Stimulated activated CD4-positive, alpha-beta T cell treated with anti-CD3 and anti-CD28 coated beads, Interleukin-15, amount 100 ng/mL, for 1 hour (primary cell): ENCODE measurements around the gene GPR39.

Experiments used
- DNase-seq, 2 donors: peaks; one replicate each; pipeline ENCODE4 v3.0.0-alpha.2; 2020; ENCODE audit warnings: low read depth in 1 of 2, low spot score in 1 of 2

The GPR39 gene

DNA sequence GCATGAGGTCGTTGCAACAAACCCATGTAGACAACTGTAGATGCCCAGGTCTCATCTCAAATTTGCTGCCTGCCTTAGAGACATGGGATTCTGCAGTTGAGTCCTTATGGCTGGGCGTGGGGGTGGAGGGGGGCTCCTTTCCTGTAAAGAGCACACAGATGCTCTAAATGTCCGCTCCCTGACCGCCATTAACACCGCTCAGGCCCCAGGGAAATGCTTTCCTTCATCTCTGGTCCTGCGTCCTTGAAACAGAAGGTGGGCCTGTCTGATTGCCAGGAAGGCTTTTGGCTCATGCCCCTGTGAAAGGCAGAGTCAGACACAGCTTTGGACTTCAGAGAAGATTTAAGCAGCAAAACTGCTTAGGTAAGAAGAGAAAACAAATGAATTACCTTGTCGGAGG is 25.7 kb downstream of the GPR39 start:
- no peak for DNase-seq

DNA sequence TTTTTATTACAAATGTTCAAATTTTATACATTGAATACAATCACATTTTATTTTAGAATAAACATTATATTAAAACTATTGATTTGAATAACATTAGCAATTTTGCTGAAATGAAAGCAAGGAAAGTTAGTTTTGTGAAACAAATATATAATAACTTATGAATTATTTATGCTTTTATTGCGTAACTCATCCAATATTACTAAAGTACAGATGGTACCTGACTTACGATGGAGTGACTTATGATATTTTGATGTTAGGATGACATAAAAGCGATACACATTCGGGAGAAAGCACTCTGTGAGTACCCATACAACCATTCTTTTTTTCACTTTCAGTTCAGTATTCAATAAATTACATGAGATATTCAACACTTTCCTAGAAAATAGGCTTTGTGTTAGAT is 26.5 kb downstream of the GPR39 start:
- no peak for DNase-seq

DNA sequence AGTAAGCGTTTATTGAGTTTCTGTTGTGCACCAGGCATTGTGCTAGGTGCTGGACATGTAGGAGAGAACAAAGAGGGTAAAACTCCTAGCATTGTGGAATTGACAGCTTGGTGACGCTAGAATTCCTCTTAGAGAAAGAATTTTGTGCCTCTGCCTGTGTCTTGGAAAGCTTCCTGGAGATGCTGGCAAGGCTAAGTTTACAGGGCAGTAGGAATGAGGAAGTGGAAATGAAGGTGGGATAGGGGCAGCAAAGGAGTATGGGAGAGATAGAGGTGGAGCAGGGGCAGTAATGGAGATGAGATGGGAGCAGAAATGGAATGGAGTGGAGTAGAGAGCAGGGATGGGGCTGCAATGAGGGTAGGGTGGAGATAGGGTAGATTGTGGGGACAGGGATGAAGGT is 29.8 kb downstream of the GPR39 start:
- no peak for DNase-seq

DNA sequence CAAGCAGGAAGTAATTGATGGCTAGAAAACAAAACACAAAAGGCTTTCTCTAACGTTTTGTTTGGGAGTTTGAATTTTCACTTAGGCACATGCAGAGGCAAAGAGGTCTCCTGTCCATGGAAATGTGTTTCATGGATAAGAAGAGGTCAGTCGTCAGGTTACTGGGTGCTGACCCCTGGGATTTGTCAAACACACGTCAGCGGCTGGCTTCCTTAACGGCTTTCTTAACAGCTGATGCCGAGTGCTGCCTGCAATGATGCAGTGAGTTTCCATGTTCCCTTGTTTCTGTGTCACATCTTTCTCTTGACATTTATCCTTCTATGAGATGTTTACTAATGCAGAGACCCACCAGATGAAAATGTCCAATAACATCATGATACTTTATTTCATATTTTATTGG is 31.7 kb downstream of the GPR39 start:
- no peak for DNase-seq

DNA sequence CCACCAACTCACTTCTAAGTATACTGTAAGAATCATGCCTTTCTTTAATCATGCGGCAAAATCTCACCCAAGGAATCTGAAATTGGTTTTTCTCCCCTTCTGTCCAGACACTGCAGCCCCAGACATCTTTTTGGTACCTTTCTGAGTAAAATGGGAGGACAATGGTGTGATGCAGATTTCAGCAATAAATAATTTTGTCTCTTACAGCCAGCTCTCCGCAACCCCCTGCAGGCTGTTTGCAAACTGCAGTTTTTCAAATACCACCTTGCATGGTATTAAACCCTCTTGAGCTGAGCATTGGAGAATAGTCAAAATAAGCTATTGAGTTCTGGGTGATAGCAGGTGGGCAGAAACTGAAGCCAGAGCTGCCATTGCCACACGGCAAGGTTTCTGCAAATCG is 32.2 kb downstream of the GPR39 start:
- DNase-seq, result no peak

DNA sequence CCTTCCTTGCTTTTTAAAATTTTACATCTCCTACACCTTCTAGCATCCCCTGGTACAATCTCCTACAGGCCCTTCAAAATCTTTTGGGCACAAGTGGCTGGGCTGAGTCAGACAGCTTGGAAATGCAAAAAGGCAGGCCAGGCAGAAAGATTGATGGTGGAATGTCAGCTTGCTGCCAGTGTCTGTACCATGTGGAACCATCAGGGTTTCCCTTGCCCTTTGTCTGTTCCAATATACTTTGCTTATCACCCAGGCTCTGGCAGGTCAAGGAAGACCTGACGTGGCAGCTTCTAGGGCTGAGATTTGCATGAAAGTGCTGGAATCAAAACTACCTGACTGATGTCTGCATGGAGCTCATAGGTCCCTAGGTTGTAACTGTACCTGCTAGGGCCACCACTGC is 33.3 kb downstream of the GPR39 start:
- DNase-seq, result no peak

DNA sequence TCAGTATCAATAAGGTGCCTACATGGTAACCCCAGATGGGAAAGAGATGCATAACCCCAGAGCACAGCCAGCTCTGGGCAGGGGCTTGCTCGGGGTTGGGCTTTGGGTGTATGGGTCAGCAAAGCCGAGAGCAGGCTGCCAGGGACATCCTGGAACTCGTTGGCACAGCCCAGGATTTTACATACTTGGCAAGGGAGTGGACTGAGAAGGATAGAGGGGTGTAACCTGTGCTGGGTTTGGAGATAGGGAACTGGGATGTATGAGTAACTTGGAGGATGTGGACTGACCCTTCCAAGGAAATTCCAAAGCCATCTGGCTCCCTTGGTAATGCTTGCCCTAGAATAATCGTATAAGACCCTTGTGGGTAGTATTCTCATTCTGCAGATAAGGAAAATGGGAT is 44.2 kb downstream of the GPR39 start:
- no peak for DNase-seq

DNA sequence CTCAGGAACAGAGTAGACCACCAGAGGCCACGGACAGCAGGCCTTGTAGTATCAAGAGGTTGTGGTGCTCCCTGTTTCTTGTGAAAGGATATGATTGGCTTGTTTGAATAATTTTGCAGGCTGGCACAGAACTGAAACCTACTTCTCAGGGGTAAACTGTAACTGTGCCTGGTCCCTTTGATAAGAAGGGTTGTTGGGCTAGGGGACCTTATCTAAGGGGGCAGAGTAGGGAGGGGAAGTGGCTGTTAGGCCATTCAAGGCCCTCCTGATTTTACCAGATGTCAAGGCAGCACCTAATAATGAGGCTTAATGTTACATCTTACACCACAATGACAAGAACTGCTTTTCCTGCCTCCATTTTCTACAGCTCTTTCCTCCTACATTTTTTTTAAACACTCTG is 45.6 kb downstream of the GPR39 start:
- DNase-seq, result no peak

DNA sequence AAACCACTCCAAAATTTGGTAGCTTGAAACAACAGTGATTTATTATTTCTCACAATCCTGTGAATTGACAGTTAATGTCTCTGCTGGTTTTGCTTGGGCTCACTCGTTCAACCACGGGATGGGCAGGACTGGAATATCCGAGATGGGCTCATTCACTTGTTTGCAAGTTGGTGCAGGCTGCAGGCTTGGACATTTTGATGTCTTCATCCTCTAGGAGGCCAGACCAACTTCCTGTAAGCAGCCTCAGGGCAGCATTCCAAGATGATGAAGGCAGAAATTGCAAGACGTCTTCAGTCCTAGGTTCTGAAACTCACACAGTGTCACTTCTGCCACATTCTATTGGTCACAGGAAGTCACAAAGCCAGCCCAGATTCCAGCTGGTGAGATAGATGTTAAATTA is 47.1 kb downstream of the GPR39 start:
- DNase-seq, result no peak

DNA sequence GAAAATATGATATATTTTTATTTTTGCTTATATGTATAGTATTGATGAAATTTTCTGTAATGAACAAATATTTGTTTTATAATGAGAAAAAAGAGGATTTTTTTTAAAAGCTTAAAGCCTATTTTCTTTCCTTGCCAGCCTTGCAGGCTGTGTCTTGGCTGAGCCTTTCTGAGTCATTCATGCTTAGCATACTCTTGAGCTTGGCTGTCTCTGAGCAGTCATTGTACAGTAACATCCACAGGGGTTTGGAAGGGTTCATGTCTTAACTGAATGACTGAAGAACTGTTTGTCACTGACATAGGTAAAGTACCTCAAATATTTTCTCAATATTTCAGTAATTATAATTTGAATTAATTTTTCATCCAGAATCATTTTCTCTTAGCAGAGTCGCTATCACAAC is 49.3 kb downstream of the GPR39 start:
- DNase-seq, result no peak

DNA sequence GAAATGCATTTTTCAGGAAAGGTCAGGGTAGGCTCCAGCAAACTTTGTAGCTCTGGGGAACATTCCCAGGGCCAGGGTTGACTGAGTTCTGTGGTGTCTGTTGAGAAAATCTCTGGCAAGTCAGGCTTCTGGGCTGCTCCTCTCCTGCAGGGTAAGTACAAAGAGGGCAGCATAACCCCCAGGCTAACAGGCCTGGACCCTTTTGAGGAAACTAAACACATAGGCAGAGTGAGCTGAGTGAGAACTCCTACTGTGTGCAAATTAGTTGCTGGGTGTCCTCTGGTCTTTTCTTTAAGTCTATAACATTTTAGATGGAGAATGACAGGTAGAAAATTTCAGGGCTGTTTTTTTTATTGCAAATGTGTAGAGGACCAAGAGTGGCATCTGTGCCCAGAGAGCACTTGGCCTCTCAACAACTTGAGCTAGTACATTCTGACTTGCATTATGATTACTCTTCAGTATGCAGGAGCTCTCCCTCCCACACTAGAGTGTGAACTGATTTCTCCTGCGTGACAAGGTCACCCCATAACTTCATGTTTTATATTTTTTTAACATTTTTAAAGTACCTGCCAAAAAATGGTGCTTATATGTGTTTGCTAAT is 49.9 kb downstream of the GPR39 start:
- DNase-seq, result no peak

DNA sequence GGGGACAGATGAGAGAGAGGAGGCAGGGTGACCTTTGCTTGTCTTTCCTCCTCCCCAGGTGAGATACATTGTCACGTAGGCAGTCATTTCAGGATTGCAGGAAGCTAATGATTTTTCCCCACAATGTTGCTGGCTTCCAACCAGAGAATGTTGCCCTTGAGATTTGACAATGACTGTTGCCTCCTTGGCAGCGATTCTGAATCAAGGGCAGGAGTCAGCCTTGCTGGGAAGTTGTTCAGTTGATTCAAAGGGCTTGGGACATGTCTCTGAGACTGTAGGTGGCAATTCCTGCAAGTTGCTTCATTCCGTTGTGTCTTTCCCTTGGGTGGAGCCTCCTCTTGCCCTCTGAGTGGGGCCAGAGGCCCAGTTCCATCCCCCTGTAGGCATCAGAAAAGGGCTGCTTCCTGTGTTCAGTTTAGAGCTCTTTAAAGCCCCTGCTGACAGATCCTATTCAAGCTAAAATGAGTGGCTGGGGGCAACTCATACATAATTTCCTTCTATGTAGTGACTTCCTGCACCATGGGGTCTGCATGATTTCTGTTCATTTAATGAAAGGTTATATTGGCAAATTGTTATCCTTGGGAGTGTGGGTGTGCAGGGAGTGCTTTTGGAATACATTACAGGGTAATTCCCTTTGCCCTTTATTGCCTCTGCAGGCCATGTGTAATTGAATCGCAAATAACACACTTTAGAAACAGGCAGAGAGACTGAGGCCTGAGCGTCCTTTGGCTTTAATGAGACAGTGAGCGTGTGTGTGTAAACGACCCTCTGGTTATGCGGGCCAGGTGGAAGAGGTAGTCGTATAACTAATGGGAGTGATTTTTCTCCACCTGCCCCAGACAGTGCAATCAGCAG is 52.4 kb downstream of the GPR39 start:
- no peak for DNase-seq

DNA sequence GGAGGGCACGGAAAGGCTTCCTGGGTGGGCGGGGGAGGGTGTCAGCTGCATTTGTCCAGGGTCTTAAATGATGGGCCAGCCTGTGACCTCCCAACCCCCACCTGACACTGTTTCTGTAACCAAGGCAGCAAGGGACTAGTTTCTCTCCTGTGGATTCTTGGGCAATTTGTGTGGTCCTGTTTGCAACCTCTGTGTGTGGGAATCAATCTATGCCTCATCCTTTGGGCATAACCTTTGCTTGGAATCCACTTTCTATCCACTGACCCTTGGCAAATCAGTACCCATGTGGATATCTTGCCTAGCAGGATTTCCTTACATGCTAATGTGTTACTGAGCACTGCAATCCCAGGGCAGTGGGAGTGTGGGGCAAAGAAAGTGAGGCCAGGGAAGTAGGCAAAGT is 54.1 kb downstream of the GPR39 start:
- no peak for DNase-seq

DNA sequence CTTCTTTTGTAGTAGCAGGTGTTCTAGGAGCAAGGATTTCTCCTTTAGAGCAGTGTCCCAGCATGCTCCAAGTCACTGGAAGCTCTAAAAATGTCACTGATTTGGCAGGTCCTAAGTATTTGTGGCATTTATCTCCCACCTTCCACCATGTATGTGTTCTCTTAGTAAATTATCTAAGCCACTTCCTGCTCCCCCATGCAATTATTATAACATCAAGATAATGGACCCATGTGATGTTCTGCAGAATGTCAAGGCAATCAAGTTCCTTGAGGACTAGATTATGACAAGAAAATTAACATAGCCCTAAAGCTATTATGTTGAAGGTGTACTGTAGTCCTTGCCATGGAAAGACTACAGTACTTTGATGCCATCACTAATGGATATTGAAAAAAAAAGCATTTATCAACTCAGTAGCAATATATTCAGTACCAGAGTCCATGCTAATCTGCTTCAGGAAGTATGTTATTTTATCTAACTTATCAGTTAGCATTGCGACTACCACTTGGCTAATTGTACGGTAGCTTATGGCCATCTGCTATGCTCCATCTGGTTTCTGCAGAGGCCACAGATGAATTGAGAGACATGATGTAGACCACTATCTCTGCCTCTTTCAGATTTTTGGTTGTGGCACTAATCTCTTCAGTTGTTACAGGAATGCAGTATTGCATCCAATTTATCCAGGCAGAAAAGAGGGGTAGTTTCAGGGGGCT is 56.7 kb downstream of the GPR39 start:
- no peak for DNase-seq

DNA sequence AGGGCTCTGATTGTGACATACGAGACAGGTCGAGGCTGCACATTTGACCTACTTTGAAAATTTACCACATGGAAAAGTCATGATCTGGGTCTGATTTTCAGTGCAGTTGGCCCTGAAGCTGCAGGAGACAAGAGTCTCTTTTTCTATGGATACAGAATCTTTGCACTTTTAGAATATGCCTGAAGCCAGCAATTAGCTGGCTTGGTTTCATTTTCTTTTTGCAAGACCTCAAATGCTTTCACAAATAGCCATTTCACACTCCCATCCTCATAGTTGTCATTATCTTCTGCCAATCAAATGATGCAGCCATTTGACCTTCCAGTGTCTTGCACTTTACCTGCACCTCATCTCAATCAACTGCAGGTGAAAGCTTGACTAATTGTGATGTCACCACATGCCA is 59.0 kb downstream of the GPR39 start:
- DNase-seq, result no peak

DNA sequence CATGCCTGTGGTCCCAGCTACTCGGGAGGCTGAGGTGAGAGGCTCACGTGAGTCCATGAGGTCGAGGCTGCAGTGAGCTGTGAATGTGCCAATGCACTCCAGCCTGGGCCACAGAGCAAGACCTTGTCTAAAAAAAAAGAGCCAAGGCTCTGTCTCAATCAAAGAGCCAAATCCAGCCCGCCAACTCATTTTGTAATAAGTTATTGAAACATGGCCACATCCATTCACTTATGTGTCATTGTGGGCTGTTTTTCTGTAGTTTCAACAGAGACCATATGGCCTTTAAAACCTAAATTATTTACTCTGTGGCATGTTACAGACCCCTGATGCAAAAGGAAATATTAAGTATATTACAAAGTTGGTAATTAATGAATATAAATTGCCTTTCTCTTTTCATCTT is 60.8 kb downstream of the GPR39 start:
- no peak for DNase-seq

DNA sequence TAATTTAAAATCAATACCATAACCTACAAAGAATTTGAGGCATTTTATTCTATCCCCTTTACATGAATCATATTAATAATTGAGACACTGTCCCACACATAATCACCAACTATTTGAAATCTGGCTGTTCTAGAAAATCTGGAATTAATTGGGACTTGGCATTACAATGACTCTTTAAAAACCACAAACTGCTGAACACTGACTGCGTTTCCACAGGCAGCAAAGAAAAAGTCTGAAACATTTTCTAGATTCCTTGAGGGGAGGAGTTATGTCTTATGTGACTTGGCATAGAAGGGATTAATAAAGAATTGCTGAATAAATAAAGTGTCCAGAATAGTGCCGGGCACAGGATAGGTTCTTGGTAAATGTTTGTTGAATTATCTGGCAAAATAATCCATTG is 61.4 kb downstream of the GPR39 start:
- no peak for DNase-seq

DNA sequence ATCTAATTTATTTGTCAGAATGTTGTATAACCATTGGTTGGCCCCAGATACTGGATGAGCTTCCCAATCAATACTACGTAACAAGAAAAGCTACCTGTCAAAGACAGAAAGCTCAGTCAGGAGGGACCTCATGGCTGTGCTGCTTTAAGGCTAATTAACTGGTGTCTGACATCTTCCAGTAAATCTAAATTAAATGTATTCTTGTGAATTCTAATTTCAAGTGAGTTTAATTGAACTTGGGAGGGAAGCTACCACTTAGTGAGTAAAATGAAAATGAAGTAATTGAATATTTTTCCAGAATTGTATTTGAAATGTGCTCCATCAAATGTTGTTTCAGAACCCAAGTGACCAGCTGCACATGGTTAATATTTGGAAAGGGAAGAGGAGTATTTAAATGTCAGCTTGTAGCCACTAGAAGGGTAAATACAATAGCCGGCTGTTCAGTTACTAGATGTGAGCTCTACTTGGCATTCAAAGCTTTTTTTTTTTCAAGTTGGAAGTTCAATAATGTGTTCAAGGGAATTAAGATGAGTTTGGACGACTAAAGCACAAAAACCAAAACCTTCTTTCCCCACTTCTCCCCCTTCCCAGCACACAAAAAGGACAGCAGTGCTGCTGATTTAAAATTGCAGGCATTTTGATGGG is 62.0 kb downstream of the GPR39 start:
- no peak for DNase-seq

DNA sequence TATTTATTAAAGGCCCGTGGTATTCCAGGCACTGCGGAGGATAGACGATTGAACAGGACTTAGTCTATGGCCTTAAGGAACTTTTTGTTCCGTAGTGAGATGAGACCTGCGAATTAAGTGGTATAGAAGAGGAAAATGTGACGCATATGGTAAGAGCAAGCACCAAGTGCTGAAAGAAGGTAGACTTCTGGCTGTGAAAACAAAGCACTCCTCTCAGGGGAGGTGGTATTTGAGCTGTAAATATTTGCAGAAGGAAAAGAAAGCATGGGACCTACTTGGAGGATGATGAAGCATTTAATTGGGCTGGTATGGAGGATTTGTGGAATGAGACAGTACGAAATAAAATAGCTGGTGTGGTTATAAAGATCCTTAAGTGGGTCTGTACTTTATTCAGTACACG is 62.5 kb downstream of the GPR39 start:
- no peak for DNase-seq

DNA sequence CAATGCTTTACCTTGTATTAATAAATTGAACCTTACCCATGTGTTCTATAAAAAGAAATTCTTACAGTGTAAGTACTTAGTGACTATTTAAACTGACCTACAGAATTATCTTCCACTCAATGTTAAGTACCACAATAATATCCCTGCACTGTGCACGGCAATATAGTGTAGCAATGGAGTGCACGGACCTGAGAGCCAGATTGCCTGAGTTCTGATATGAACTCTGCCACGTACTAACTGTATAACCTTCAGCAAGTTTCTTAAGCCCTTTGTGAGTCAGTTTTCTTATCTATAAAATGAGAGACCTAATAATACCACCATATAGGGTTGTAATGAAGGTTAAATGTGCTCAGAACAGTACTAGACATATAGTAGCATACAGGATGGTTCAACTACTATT is 66.2 kb downstream of the GPR39 start:
- DNase-seq, result no peak

DNA sequence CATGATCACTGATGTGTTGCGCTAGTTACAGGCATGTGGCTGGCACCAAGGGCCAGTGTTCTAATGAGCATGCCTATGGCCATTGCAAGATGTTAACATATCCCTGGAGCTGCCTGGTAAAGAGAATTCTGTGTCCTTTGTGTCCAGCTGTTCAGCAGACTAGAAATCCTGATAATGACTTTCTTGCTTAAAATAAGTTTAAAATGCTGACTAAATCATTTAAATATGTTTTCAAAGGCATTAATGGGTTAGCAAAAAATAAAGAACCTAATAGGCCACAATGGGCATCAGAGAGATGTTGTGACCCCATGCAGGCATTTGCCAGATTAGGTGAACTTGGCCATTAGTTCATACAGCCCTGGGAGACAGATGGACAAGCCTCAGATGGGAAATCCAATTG is 67.5 kb downstream of the GPR39 start:
- DNase-seq, result no peak

DNA sequence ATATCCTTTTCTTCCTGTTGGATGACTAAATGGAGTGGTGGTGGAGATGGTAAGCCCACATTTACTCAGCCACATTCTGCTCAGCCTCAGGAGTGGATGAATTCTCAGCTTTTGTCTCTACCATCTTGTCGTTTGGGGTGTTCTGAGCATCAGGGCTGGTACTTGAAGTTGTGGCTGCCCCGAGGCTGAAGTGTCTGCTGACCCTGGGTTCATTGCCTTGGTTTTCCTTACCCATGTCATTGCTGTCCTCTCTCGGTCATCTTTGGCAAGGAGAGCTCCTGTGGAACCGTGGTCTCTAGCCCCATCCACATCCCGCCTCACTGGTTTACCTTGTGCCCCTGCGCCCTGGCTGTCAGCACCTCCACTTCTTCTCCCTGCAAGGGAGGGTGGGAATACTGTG is 71.9 kb downstream of the GPR39 start:
- no peak for DNase-seq
